AG04450 (cell line): Measurements from ENCODE around the gene TNNI2. TPM values are rescaled to one million over a fixed set of nuclear protein-coding genes. Genes with fewer than 3 reads are reported as not detected.
A peak's percentile ranks its signal among the peaks of the same experiment; 100 is the strongest.

Experiments
- CTCF ChIA-PET: fragments of 300-600, 350-600 bp; formaldehyde crosslinking; extraction: SDS; loops from one replicate; lab custom pipeline; 2022; ENCODE audit warnings: antibody characterized with exemption, inconsistent platforms; lab: Charles Lee
- POLR2A ChIA-PET: fragments of 350-600 bp; formaldehyde crosslinking; extraction: SDS; loops from one replicate; lab custom pipeline; 2021; ENCODE audit warnings: antibody characterized with exemption, inconsistent platforms; lab: Yijun Ruan, JAX
- DNase-seq: peaks from one replicate; pipeline ENCODE4 v3.0.0-alpha.2; 2011; ENCODE audit warnings: low read depth, low spot score
- H3K27ac ChIP-seq: one replicate; pipeline ENCODE4 v1.5.1; 2012; ENCODE audit warnings: low read depth, low read length, control low read depth
- H3K27me3 ChIP-seq: one replicate; pipeline ENCODE4 v1.6.0; 2012; ENCODE audit warnings: low read length; ENCODE audit not compliant: control insufficient read depth, insufficient read depth
- H3K4me3 ChIP-seq: 2 replicates; pipeline ENCODE4 v1.5.1; 2011; ENCODE audit warnings: mild to moderate bottlenecking, low read depth, low read length, control low read depth
- H3K9me3 ChIP-seq: 2 replicates; pipeline ENCODE4 v1.5.1; 2012; ENCODE audit warnings: low read length; ENCODE audit not compliant: control insufficient read depth, insufficient read depth
- CTCF ChIP-seq: IDR thresholded peaks from 2 replicates; pipeline ENCODE4 v1.5.1; 2011; ENCODE audit warnings: low read depth, low read length, control low read depth, inconsistent platforms
- polyA plus RNA-seq: library from polyadenylated mRNA; depleted of rRNA; stranded (reverse); fragments of >200 nt; gene quantifications from 2 replicates; pipeline ENCODE4 v1.2.3, GENCODE V29; 2011

TNNI2 gene
- polyA plus RNA-seq, 1 experiment = not detected

GRCh38 chr11:1823376-1824220 is 15.2 kb upstream of the TNNI2 start:
- ChIA-PET CTCF (interaction anchor here (1.1 kb wide), 3 partner anchors 9 to 171 kb away, joined by 3 read pairs; no protein-coding TSS in a partner anchor), POLR2A (no interaction called here)
- Histone ChIP-seq H3K27me3 (peaks cover 16% of the 10 kb centered on the region), H3K4me3 (no peak overlapping the region), H3K9me3 (peaks cover 7% of the 10 kb centered on the region; the same call in 1 of the 2 replicates), H3K27ac (no peak overlapping the region)
- no peak for DNase-seq
- no peak for TF ChIP-seq CTCF

- no peak for TF ChIP-seq CTCF
- ChIA-PET CTCF (interaction anchor here (1.0 to 1.1 kb wide), 3 partner anchors 130 to 172 kb away, joined by 3 to 4 read pairs (median 3); no protein-coding TSS in a partner anchor), POLR2A (interaction anchor here (0.6 kb wide), 1 partner anchor 172 kb away, joined by 3 read pairs; no protein-coding TSS in a partner anchor)
- Histone ChIP-seq H3K27ac (no peak overlapping the region), H3K4me3 (no peak overlapping the region), H3K9me3 (no peaks in the 10 kb centered on the region), H3K27me3 (peaks cover 11% of the 10 kb centered on the region)
- no peak for DNase-seq
These were observed 14.4 kb upstream of the TNNI2 start for GRCh38 chr11:1824221-1825038.

- Histone ChIP-seq H3K27me3 (peaks cover 5% of the 10 kb centered on the region), H3K27ac (no peak overlapping the region), H3K9me3 (no peaks in the 10 kb centered on the region), H3K4me3 (no peak overlapping the region)
- POLR2A ChIA-PET = interaction anchor here (0.6 kb wide), 1 partner anchor 172 kb away, joined by 3 read pairs; no protein-coding TSS in a partner anchor
- no peak for DNase-seq
- CTCF ChIA-PET = interaction anchor here (1.0 kb wide), 2 partner anchors 131 to 173 kb away, joined by 3 to 4 read pairs; no protein-coding TSS in a partner anchor
- TF ChIP-seq CTCF = peak; percentile 31
These were observed 13.6 kb upstream of the TNNI2 start for GRCh38 chr11:1825039-1825740.

GRCh38 chr11:1825785-1826451 is 12.9 kb upstream of the TNNI2 start:
- no peak for TF ChIP-seq CTCF
- Histone ChIP-seq H3K27me3 (peaks cover 10% of the 10 kb centered on the region), H3K27ac (no peak overlapping the region), H3K9me3 (no peaks in the 10 kb centered on the region), H3K4me3 (no peak overlapping the region)
- ChIA-PET CTCF (interaction anchor here (1.0 to 1.5 kb wide), 3 partner anchors 132 to 173 kb away, joined by 3 to 7 read pairs (median 4); no protein-coding TSS in a partner anchor), POLR2A (no interaction called here)
- no peak for DNase-seq
